Stimulated activated CD8-positive, alpha-beta memory T cell treated with anti-CD3 and anti-CD28 coated beads, Interleukin-15, amount 100 ng/mL, for 1 hour (primary cell): ENCODE results near the gene SLN.
"Not testable (repeated sequence)": the region's sequence is repeated elsewhere in the genome, so short reads cannot be mapped to it uniquely, and the experiment has no call there.

Source experiments
- DNase-seq: peaks from one replicate; pipeline ENCODE4 v3.0.0-alpha.2; 2020; ENCODE audit warnings: low read depth

The SLN gene

DNA sequence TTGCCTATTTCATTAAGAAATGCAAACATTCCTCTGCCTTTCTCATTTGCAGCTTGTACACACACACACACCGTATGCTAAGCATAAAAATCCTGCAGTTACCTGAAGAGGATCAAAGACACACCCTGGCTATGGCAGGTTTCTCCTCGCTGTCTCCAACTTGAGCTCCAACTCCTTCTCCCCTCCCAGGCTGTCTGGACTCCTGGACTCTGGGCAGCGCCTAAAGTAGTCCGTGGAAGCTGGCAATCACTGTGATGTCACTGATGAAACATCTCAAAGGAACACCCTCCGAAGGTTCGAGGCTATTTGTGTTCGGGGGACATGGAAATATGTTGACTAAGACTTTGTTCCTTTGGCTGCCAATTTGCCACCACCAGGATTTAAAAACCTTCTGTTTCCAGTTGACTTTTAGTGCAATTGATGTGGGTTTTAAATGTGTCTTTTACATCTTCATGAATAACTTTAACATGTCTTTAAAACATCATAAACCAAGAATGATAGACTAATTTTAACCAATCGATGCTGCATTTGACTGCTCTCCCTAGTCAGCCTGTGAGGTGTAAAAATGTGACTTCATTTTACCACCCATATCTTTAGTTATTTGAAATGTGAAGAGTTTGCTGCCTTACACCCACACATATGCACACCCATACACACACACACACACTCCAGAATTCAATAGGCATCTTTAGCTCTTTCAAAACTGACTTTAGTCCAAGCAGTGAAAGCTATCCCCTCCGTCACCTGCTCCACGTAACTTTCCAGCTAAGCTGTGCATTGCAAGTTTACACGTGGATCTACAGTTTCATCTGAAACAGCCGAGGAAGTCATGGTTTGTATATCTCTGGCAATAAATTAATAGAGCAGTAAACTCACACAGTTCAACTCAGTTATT lies at the start of gene SLN:
Gene SLN, minus strand, starts transcription at position 196 of the 895 bp plus-strand sequence.
- DNase-seq = no peak

DNA sequence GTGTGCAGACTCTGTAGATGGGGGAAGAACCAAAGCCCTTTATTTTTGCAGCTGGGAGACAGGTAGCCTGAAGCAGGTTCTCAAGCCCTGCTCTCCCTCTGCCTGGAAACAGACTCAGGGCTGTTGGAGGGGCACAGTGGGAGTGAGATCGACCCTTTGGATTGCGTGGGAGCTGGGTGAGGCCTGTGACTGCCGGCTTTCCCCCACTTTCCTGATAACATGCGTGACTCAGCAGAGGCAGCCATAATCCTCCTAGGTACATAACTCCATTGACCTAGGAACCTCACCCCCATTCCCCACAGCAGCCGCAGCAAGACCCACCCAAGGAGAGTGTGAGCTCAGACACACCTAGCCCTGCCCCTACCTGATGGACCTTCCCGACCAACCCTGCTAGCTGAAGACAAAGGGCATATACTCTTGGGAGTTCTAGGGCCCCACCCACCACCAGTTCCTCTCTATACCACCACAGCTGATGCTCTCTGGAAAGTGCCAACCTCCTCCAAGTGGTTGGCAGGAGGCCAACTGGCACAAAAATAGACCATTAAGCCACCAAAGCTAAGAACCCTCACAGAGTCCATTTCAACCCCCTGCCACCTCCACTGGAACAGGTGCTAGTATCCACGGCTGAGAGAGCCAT lies 47.0 kb upstream of the SLN start:
- not testable (repeated sequence) for DNase-seq

DNA sequence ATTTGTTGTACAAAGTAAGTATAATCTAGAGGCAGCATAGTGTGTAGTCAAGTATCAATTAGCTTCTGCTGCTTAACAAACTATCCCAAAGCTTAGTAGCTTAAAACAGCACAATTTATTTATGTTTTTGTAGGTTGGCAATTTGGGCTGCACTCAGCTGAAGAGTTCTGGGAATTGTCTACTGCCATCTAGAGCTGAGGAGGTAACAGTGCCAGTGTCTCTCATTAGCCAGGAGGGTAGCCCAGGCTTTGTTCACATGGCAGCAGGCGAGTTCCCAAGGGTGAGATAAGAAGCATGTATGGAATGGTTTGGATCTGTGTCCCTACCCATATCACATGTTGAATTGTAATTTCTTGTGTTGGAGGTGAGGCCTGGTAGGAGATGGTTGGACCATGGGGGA lies 45.8 kb upstream of the SLN start:
- no peak for DNase-seq

- DNase-seq = no peak
Observed at GRCh38 chr11:107756553-107756952, 44.7 kb upstream of the SLN start.

GRCh38 chr11:107752949-107753822 lies 41.3 kb upstream of the SLN start:
- DNase-seq = no peak

- DNase-seq = no peak
Observed at GRCh38 chr11:107752508-107752907, 40.7 kb upstream of the SLN start.

GRCh38 chr11:107751082-107751481 lies 39.2 kb upstream of the SLN start:
- DNase-seq = no peak

GRCh38 chr11:107750313-107750712 lies 38.5 kb upstream of the SLN start:
- no peak for DNase-seq

- no peak for DNase-seq
Observed at GRCh38 chr11:107747622-107748021, 35.8 kb upstream of the SLN start.

- DNase-seq = no peak
Observed at GRCh38 chr11:107744736-107745135, 32.9 kb upstream of the SLN start.

GRCh38 chr11:107743191-107743590 lies 31.3 kb upstream of the SLN start:
- DNase-seq = no peak

DNA sequence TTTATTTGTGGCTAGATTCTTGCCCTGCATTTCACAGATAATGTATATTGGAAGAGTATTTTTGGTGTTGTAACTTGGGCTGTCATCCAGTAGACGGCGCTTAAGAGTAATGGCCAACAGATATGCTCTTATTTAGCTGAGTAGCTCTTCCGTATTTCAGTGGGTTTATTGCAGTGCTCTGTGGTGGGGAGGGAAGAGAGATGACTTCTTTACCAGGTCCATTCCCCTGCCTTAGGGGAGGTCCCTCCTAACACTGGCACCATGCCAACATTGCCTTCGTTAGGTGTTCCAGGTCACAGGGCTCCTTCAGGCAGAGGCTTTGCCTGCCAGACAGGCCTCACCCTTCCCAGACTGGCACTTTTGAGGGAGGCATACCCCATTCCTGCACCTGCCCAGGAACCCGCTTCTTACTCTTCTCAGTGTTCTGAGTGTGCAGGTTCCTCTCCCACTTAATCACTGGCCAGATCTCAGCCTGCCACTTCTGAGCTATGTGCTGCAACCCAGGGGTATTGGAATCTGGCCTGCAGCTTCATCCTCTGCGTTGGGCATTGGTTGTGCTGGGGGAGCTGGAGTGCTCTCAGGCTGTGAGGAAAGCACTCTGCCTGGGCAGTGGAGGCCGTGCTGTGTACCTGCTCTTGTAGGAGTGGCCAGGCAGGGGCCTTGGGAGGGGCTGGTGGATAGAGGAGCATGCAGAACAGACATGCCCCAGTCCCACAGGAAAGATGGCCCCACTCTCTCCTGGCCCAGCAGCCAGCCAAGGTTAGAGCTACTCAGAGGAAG lies 29.4 kb upstream of the SLN start:
- no peak for DNase-seq

DNA sequence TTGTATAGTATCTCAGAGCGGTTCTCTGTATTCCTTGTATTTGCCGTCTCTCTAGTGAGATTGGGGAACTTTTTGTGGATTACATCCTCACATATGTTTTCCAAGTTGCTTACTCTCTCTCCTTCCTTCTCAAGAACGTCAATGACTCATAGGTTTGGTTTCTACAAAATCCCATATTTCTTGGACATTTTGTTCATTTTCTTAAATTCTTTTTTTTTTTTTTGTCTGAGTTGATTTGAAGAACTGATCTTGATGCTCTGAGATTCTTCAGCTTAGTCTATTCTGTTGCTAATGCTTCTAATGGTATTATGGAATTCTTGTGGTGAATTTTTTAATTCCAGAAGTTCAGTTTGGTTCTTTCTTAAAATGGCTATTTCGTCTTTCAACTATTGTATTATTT lies 28.4 kb upstream of the SLN start:
- no peak for DNase-seq

GRCh38 chr11:107736546-107736945 lies 24.7 kb upstream of the SLN start:
- no peak for DNase-seq

GRCh38 chr11:107733518-107733917 lies 21.7 kb upstream of the SLN start:
- no peak for DNase-seq

DNA sequence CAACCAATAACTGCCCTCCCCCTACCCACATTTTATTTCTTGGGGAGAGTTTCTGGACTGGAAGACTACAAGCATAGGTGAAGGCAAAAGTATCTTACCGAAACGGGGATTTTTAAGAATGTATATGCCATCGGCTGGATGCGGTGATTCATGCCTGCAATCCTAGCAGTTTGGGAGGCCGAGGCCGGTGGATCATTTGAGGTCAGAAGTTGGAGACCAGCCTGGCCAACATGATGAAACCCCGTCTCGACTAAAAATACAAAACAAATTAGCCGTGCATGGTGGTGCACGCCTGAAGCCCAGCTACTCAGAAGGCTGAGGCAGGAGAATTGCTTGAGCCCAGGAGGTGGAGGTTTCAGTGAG lies 20.8 kb upstream of the SLN start:
- no peak for DNase-seq

DNA sequence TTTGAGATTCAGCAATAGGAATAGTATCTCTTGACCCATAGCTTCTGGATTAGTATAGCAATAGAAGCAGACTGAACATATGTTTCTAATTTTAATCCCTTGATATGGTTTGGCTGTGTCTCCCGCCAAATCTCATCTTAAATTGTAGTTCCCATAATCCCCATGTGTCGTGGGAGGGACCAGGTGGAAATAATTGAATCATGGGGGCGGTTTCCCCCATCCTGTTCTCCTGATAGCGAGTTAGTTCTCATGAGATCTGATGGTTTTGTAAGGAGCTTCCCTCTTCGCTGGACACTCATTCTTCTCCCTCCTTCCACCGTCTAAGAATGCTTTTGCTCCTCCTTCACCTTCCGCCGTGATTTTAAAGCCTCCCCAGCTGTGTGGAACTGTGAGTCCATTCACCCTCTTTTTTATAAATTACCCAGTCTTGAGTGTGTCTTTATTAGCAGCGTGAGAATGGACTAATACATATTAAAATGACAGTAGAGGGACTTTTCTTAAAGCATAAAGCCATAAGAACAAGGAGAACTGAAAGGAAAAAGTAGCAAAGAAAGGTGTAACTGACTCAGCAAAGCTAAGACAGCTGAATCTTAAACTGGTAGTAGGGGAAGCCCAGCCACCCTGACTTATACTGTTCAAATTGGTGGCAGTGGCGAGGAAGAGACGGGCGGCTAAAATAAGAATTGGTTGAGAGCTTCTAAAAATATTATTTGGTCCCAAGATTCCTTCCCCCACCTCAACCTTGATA lies 20.3 kb upstream of the SLN start:
- DNase-seq = no peak

DNA sequence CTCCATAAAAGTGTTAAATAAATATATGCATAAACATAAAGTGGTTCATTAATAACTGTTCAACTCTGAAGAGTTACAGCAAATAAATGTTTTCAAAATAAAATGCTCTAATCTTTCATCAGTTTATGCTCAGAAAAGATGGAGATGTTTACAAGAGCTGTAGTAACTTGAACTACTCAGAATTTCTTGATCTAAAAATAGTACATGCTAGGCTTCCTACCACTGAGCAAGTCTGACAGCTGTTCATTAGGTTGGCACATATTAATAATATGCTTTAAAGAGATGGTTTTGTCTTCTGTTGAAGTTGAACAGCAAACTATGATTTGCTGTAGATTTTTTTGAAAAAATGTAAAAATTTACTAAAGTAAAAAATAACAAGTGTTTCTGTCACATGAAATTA lies 10.8 kb upstream of the SLN start:
- no peak for DNase-seq

- DNase-seq = no peak
Observed at GRCh38 chr11:107721207-107721606, 9.4 kb upstream of the SLN start.

GRCh38 chr11:107720303-107720774 lies 8.5 kb upstream of the SLN start:
- DNase-seq = no peak
